Measurements from ENCODE around the gene OGDH. TPM values are rescaled to one million over a fixed set of nuclear protein-coding genes. Genes with fewer than 3 reads are reported as not detected.

The OGDH gene
- polyA plus RNA-seq, 4 donors: 66.8 to 136 (median 112) TPM

GRCh38 chr7:44626620-44627019 is 20.2 kb downstream of the OGDH start:
- 52 to 66% (median 62%) methylated on average over 3 to 4 of the region's 4 CpGs for WGBS, 3 donors
- Histone ChIP-seq H3K27me3 (ENCODE audit: control insufficient read depth in 3 of 3, insufficient read depth in 3 of 3, low read length in 3 of 3) (no peaks in the 10 kb centered on the region), H3K4me3 (ENCODE audit: low read depth in 1 of 3, low read length in 3 of 3) (no peak overlapping the region), H3K27ac (ENCODE audit: low read depth in 1 of 3, low read length in 2 of 3) (peak overlapping the region in 2 of 3 donors; percentile 5 to 20), H3K4me1 (ENCODE audit: control insufficient read depth in 3 of 3, insufficient read depth in 2 of 3, low read depth in 1 of 3, low read length in 2 of 3) (peaks cover 0 to 36% (median 9%) of the 10 kb centered on the region in 3 donors), H3K36me3 (ENCODE audit: control insufficient read depth in 3 of 3, insufficient read depth in 2 of 3, low read depth in 1 of 3, low read length in 3 of 3) (peaks cover 0 to 57% (median 17%) of the 10 kb centered on the region in 3 donors), H3K9me3 (ENCODE audit: control insufficient read depth in 2 of 2, insufficient read depth in 1 of 2, low read depth in 1 of 2, low read length in 1 of 2) (no peaks in the 10 kb centered on the region)
- no peak for FAIRE-seq
- DNase-seq: no peak

GRCh38 chr7:44629829-44630522 is 23.5 kb downstream of the OGDH start:
- H3K4me3 ChIP-seq (ENCODE audit: low read depth in 1 of 3, low read length in 3 of 3): no peak overlapping the region
- H3K4me1 ChIP-seq (ENCODE audit: control insufficient read depth in 3 of 3, insufficient read depth in 2 of 3, low read depth in 1 of 3, low read length in 2 of 3): peaks cover 10 to 48% (median 11%) of the 10 kb centered on the region in 3 donors
- DNase-seq: no peak
- FAIRE-seq: no peak
- 77 to 90% (median 84%) methylated on average over 13 of the region's 13 CpGs for WGBS, 3 donors
- H3K36me3 ChIP-seq (ENCODE audit: control insufficient read depth in 3 of 3, insufficient read depth in 2 of 3, low read depth in 1 of 3, low read length in 3 of 3): peaks cover 0 to 51% (median 17%) of the 10 kb centered on the region in 3 donors
- H3K9me3 ChIP-seq (ENCODE audit: control insufficient read depth in 2 of 2, insufficient read depth in 1 of 2, low read depth in 1 of 2, low read length in 1 of 2): no peaks in the 10 kb centered on the region
- peak overlapping the region; percentile 47 to 95 (median 70) for H3K27ac ChIP-seq (ENCODE audit: low read depth in 1 of 3, low read length in 2 of 3)
- no peaks in the 10 kb centered on the region for H3K27me3 ChIP-seq (ENCODE audit: control insufficient read depth in 3 of 3, insufficient read depth in 3 of 3, low read length in 3 of 3)

GRCh38 chr7:44630792-44631457 is 24.5 kb downstream of the OGDH start:
- Histone ChIP-seq H3K27ac (ENCODE audit: low read depth in 1 of 3, low read length in 2 of 3) (peak overlapping the region; percentile 42 to 95 (median 43)), H3K9me3 (ENCODE audit: control insufficient read depth in 2 of 2, insufficient read depth in 1 of 2, low read depth in 1 of 2, low read length in 1 of 2) (no peaks in the 10 kb centered on the region), H3K4me3 (ENCODE audit: low read depth in 1 of 3, low read length in 3 of 3) (no peak overlapping the region), H3K27me3 (ENCODE audit: control insufficient read depth in 3 of 3, insufficient read depth in 3 of 3, low read length in 3 of 3) (no peaks in the 10 kb centered on the region), H3K36me3 (ENCODE audit: control insufficient read depth in 3 of 3, insufficient read depth in 2 of 3, low read depth in 1 of 3, low read length in 3 of 3) (peaks cover 0 to 41% (median 9%) of the 10 kb centered on the region in 3 donors), H3K4me1 (ENCODE audit: control insufficient read depth in 3 of 3, insufficient read depth in 2 of 3, low read depth in 1 of 3, low read length in 2 of 3) (peaks cover 11 to 57% (median 13%) of the 10 kb centered on the region in 3 donors)
- 52 to 64% (median 52%) methylated on average over 11 of the region's 11 CpGs for WGBS, 3 donors
- FAIRE-seq: no peak
- DNase-seq: peak; percentile 69 to 74

- no peak overlapping the region for H3K4me3 ChIP-seq (ENCODE audit: low read depth in 1 of 3, low read length in 3 of 3)
- FAIRE-seq (no peak), DNase-seq (peak in 1 of 2 donors; percentile 77)
- H3K4me1 ChIP-seq (ENCODE audit: control insufficient read depth in 3 of 3, insufficient read depth in 2 of 3, low read depth in 1 of 3, low read length in 2 of 3): peaks cover 11 to 64% (median 14%) of the 10 kb centered on the region in 3 donors
- H3K9me3 ChIP-seq (ENCODE audit: control insufficient read depth in 2 of 2, insufficient read depth in 1 of 2, low read depth in 1 of 2, low read length in 1 of 2): no peaks in the 10 kb centered on the region
- no peaks in the 10 kb centered on the region for H3K27me3 ChIP-seq (ENCODE audit: control insufficient read depth in 3 of 3, insufficient read depth in 3 of 3, low read length in 3 of 3)
- 45 to 69% (median 51%) methylated on average over 6 of the region's 6 CpGs for WGBS, 3 donors
- peak overlapping the region; percentile 62 to 95 (median 66) for H3K27ac ChIP-seq (ENCODE audit: low read depth in 1 of 3, low read length in 2 of 3)
- peaks cover 0 to 37% (median 6%) of the 10 kb centered on the region in 3 donors for H3K36me3 ChIP-seq (ENCODE audit: control insufficient read depth in 3 of 3, insufficient read depth in 2 of 3, low read depth in 1 of 3, low read length in 3 of 3)
These were observed 25.2 kb downstream of the OGDH start for GRCh38 chr7:44631458-44632115.

- WGBS, 3 donors: 84 to 93% (median 85%) methylated on average over 4 of the region's 4 CpGs
These were observed 25.8 kb downstream of the OGDH start for GRCh38 chr7:44632196-44632595.

GRCh38 chr7:44633254-44634186 is 27.1 kb downstream of the OGDH start:
- Histone ChIP-seq H3K9me3 (ENCODE audit: control insufficient read depth in 2 of 2, insufficient read depth in 1 of 2, low read depth in 1 of 2, low read length in 1 of 2) (no peaks in the 10 kb centered on the region), H3K36me3 (ENCODE audit: control insufficient read depth in 3 of 3, insufficient read depth in 2 of 3, low read depth in 1 of 3, low read length in 3 of 3) (peaks cover 0 to 39% (median 6%) of the 10 kb centered on the region in 3 donors), H3K27me3 (ENCODE audit: control insufficient read depth in 3 of 3, insufficient read depth in 3 of 3, low read length in 3 of 3) (no peaks in the 10 kb centered on the region), H3K4me1 (ENCODE audit: control insufficient read depth in 3 of 3, insufficient read depth in 2 of 3, low read depth in 1 of 3, low read length in 2 of 3) (peaks cover 18 to 83% (median 21%) of the 10 kb centered on the region in 3 donors), H3K27ac (ENCODE audit: low read depth in 1 of 3, low read length in 2 of 3) (peak overlapping the region; percentile 91 to 95 (median 95)), H3K4me3 (ENCODE audit: low read depth in 1 of 3, low read length in 3 of 3) (no peak overlapping the region)
- no peak for FAIRE-seq
- peak; percentile 52 to 75 for DNase-seq
- WGBS, 3 donors: 27 to 46% (median 33%) methylated on average over 10 of the region's 10 CpGs

More at GRCh38 chr7:44632196-44632595, 25.8 kb downstream of the OGDH start:
- DNase-seq (no peak), FAIRE-seq (no peak)
- Histone ChIP-seq H3K36me3 (ENCODE audit: control insufficient read depth in 3 of 3, insufficient read depth in 2 of 3, low read depth in 1 of 3, low read length in 3 of 3) (peaks cover 0 to 37% (median 6%) of the 10 kb centered on the region in 3 donors), H3K4me1 (ENCODE audit: control insufficient read depth in 3 of 3, insufficient read depth in 2 of 3, low read depth in 1 of 3, low read length in 2 of 3) (peaks cover 11 to 70% (median 20%) of the 10 kb centered on the region in 3 donors), H3K9me3 (ENCODE audit: control insufficient read depth in 2 of 2, insufficient read depth in 1 of 2, low read depth in 1 of 2, low read length in 1 of 2) (no peaks in the 10 kb centered on the region), H3K27ac (ENCODE audit: low read depth in 1 of 3, low read length in 2 of 3) (peak overlapping the region; percentile 62 to 95 (median 66)), H3K27me3 (ENCODE audit: control insufficient read depth in 3 of 3, insufficient read depth in 3 of 3, low read length in 3 of 3) (no peaks in the 10 kb centered on the region), H3K4me3 (ENCODE audit: low read depth in 1 of 3, low read length in 3 of 3) (no peak overlapping the region)

GRCh38 chr7:44634187-44634838 is 27.9 kb downstream of the OGDH start:
- no peak overlapping the region for H3K4me3 ChIP-seq (ENCODE audit: low read depth in 1 of 3, low read length in 3 of 3)
- 25 to 54% (median 25%) methylated on average over 5 of the region's 5 CpGs for WGBS, 3 donors
- H3K9me3 ChIP-seq (ENCODE audit: control insufficient read depth in 2 of 2, insufficient read depth in 1 of 2, low read depth in 1 of 2, low read length in 1 of 2): no peaks in the 10 kb centered on the region
- DNase-seq: peak; percentile 93 to 96
- peaks cover 0 to 33% (median under 1%) of the 10 kb centered on the region in 3 donors for H3K36me3 ChIP-seq (ENCODE audit: control insufficient read depth in 3 of 3, insufficient read depth in 2 of 3, low read depth in 1 of 3, low read length in 3 of 3)
- H3K27ac ChIP-seq (ENCODE audit: low read depth in 1 of 3, low read length in 2 of 3): peak overlapping the region; percentile 91 to 95 (median 95)
- peaks cover 25 to 91% (median 27%) of the 10 kb centered on the region in 3 donors for H3K4me1 ChIP-seq (ENCODE audit: control insufficient read depth in 3 of 3, insufficient read depth in 2 of 3, low read depth in 1 of 3, low read length in 2 of 3)
- no peaks in the 10 kb centered on the region for H3K27me3 ChIP-seq (ENCODE audit: control insufficient read depth in 3 of 3, insufficient read depth in 3 of 3, low read length in 3 of 3)
- FAIRE-seq: no peak
